HepG2 (cell line): ENCODE measurements around the gene INHBC. TPM values are rescaled to one million over a fixed set of nuclear protein-coding genes. Genes with fewer than 3 reads are reported as not detected.

Source experiments
- ATAC-seq: fragments of 200-7000 bp; cut with Tn5 transposase; 3 replicates; pipeline ENCODE4 v1.9.1; 2020; ENCODE audit warnings: mild to moderate bottlenecking, moderate library complexity
- BruUV-seq: library from RNA; stranded (reverse); fragments of 400-500 nt; replicated peaks from 2 replicates; lab custom pipeline; 2021; lab: Mats Ljungman, UMichigan
- CTCF ChIA-PET: fragments of 300-600 bp; formaldehyde crosslinking; extraction: SDS; loops from one replicate; lab custom pipeline; 2021; ENCODE audit warnings: low total read pairs, inconsistent platforms, low intra/inter-chr PET ratio; lab: Yijun Ruan, JAX
- POLR2A ChIA-PET: fragments of 350-600 bp; sonication (Branson Sonifier 250); formaldehyde crosslinking; loops from one replicate; lab custom pipeline; 2020; ENCODE audit warnings: antibody characterized with exemption, inconsistent platforms; lab: Yijun Ruan, JAX
- DNase-seq: peaks from one replicate; pipeline ENCODE4 v3.0.0-alpha.2; 2015; ENCODE audit warnings: low spot score
- FAIRE-seq: peaks from 3 replicates; lab custom pipeline; 2011; peaks lifted over from hg19 to GRCh38; lab: Jason Lieb, UNC
- H2AFZ ChIP-seq: one replicate; pipeline ENCODE4 v1.6.1; 2011; ENCODE audit warnings: low read length, inconsistent platforms
- H3K27ac ChIP-seq: fragments of 300-600 bp; 3 replicates; pipeline ENCODE4 v1.8.0; 2011; ENCODE audit warnings: mixed run types, mild to moderate bottlenecking, mixed read lengths, low read length, inconsistent platforms; ENCODE audit not compliant: insufficient read depth; ENCODE audit errors: extremely low read length
- H3K27me3 ChIP-seq, 2 experiments: fragments of 200-600 bp in 1 of 2; 2 replicates in 1 of 2; 3 replicates in 1 of 2; pipeline versions ENCODE4 v1.6.0 to v1.8.0; 2011; ENCODE audit warnings: low read length in 2 of 2, mild to moderate bottlenecking in 2 of 2, moderate library complexity in 2 of 2, inconsistent platforms in 1 of 2; ENCODE audit not compliant: insufficient read depth in 2 of 2, control insufficient read depth in 1 of 2
- H3K36me3 ChIP-seq, 2 experiments: fragments of 200-600 bp in 1 of 2; replicated peaks in 1 of 2; 2 replicates in 1 of 2; 3 replicates in 1 of 2; pipeline versions ENCODE4 v1.5.1 to v1.8.0; 2011; ENCODE audit warnings: low read length in 2 of 2, inconsistent platforms in 1 of 2; ENCODE audit not compliant: insufficient read depth in 2 of 2, control insufficient read depth in 1 of 2
- H3K4me1 ChIP-seq: 2 replicates; pipeline ENCODE4 v1.5.1; 2012; ENCODE audit warnings: low read length, inconsistent platforms; ENCODE audit not compliant: insufficient read depth
- H3K4me2 ChIP-seq: 2 replicates; pipeline ENCODE4 v1.6.0; 2011; ENCODE audit warnings: low read depth, low read length, inconsistent platforms
- H3K4me3 ChIP-seq, 3 experiments: fragments of 200-600 bp in 1 of 3; sonication (generic), shearing (Covaris generic) in 1 of 3; replicated peaks in 1 of 3; 2 replicates each; pipeline ENCODE4 v1.5.1; 2011 to 2016; ENCODE audit warnings: low read length in 3 of 3, inconsistent platforms in 2 of 3, low read depth in 2 of 3, mild to moderate bottlenecking in 2 of 3, control low read depth in 1 of 3, mixed read lengths in 1 of 3; ENCODE audit not compliant: insufficient read depth in 1 of 3
- H3K79me2 ChIP-seq: one replicate; pipeline ENCODE4 v1.6.1; 2011; ENCODE audit warnings: low read length, inconsistent platforms; ENCODE audit not compliant: insufficient read depth
- H3K9ac ChIP-seq: 2 replicates; pipeline ENCODE4 v1.6.0; 2011; ENCODE audit warnings: mild to moderate bottlenecking, low read depth, low read length, inconsistent platforms; ENCODE audit not compliant: insufficient read depth
- H3K9me3 ChIP-seq: 2 replicates; pipeline ENCODE4 v1.5.1; 2012; ENCODE audit warnings: mild to moderate bottlenecking, low read length
- H4K20me1 ChIP-seq: 2 replicates; pipeline ENCODE4 v1.6.0; 2011; ENCODE audit warnings: inconsistent platforms, mild to moderate bottlenecking, low read length, moderate library complexity; ENCODE audit not compliant: insufficient read depth
- EZH2 ChIP-seq: conservative IDR thresholded peaks from 2 replicates; pipeline ENCODE4 v1.6.1; 2012; ENCODE audit warnings: mild to moderate bottlenecking, low read depth, low read length, moderate library complexity
- HMGXB3 ChIP-seq: sonication (generic); formaldehyde crosslinking; IDR thresholded peaks from 2 replicates; pipeline ENCODE4 v1.4.0; 2020; ENCODE audit warnings: missing genetic modification reagents, borderline replicate concordance
- RNF219 ChIP-seq: sonication (generic); formaldehyde crosslinking; IDR thresholded peaks from 2 replicates; pipeline ENCODE4 v1.5.0; 2020; ENCODE audit warnings: mild to moderate bottlenecking, missing genetic modification reagents
- ZBTB7B ChIP-seq: sonication (generic); formaldehyde crosslinking; IDR thresholded peaks from 2 replicates; pipeline ENCODE4 v1.4.0; 2020; ENCODE audit warnings: missing genetic modification reagents
- whole genome bisulfite sequencing: methylation state at CpG from one replicate; pipeline ENCODE4 v1.1.6; 2017; ENCODE audit warnings: low lambda C conversion rate; 5-methylcytosine and 5-hydroxymethylcytosine counted together
- in situ Hi-C: cut with HindIII; loops from 2 replicates; pipeline ENCODE4 v1.10.0; 2017; ENCODE audit warnings: low pct_unique_long_range_greater_than_20kb; ENCODE audit not compliant: extremely low pct_ligation_motif_present
- intact Hi-C: fragments of 100-400 bp; cut with micrococcal nuclease; formaldehyde crosslinking; loops from one replicate; pipeline ENCODE4 v1.10.0; 2022; ENCODE audit not compliant: unreplicated experiment
- polyA plus RNA-seq, 8 experiments: library from polyadenylated mRNA; depleted of rRNA in 3 of 8; stranded (reverse) in 7 of 8; unstranded in 1 of 8; fragments of >200 nt; fragmentation: Illumina TruSeq in 4 of 8; extraction: Trizol in 4 of 8; gene quantifications; 2 replicates each; pipeline versions ENCODE4 v1.2.1 to v1.2.3, GENCODE V29; 2011 to 2016; ENCODE audit warnings: low read depth in 4 of 8, missing spikeins in 1 of 8, mixed read lengths in 1 of 8; ENCODE audit not compliant: insufficient read depth in 1 of 8
- total RNA-seq, 5 experiments: library from RNA; depleted of rRNA; stranded (reverse); fragments of >200 nt; fragmentation: Illumina TruSeq; extraction: Trizol; gene quantifications; 2 replicates each; pipeline ENCODE4 v1.2.3, GENCODE V29; 2016; ENCODE audit warnings: low read depth in 1 of 5
- TF ChIP-seq, protein P1 (sequence below): sonication (generic); formaldehyde crosslinking; IDR thresholded peaks from 2 replicates; pipeline ENCODE4 v1.5.1; 2020; ENCODE audit warnings: missing genetic modification reagents, mild to moderate bottlenecking, borderline replicate concordance

Gene INHBC
- total and polyA plus RNA-seq, 2 of the 13 experiments (the other 11 are each of a cell fraction or from before 2014, with no cell fraction given): 1.8 to 13.8 TPM

DNA sequence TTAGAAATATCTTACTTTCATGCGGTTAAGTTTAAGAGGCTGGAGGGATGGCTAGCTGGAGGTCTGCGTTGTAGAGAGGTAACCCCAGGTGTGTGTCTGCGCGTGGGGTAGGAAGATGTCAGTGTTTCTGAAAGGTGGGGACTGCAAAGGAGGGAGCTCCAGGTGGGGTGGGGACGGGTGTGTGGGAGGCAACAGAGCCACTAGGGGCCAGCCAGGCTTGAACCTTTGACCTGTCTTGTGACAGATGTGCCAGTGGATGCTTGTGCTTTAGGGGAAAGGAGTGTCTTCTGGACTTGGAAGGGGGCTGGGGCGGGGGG, 25.8 kb downstream of the INHBC start (continued):
- no peak for TF ChIP-seq RNF219 (CRISPR knock-in tag)

GRCh38 chr12:57460841-57461275, 26.3 kb downstream of the INHBC start:
- peaks cover 62% of the 10 kb centered on the region for H3K4me1 ChIP-seq
- peaks cover 0 to 26% of the 10 kb centered on the region in 2 experiments; a peak in 2 of 5 replicates for H3K27me3 ChIP-seq
- H3K9me3 ChIP-seq: no peaks in the 10 kb centered on the region
- H3K4me3 ChIP-seq: peak overlapping the region; percentile 53 to 94 (median 68)
- WGBS: 5% methylated on average over 7 of the region's 19 CpGs
- peak overlapping the region; percentile 99 for H3K4me2 ChIP-seq
- no peak for ATAC-seq
- no peaks in the 10 kb centered on the region for H4K20me1 ChIP-seq
- no peak for FAIRE-seq
- H2AFZ ChIP-seq: no peak overlapping the region
- POLR2A ChIA-PET: interaction anchor here (0.6 to 1.0 kb wide), 2 partner anchors 21 to 60 kb away, joined by 3 to 5 read pairs; no protein-coding TSS in a partner anchor
- CTCF ChIA-PET: interaction anchor here (0.5 kb wide), 1 partner anchor 180 kb away, joined by 3 read pairs; no protein-coding TSS in a partner anchor
- BruUV-seq: no TSS peak
- peak overlapping the region; percentile 34; the same call in 1 of the 2 replicates for H3K9ac ChIP-seq
- no peaks in the 10 kb centered on the region for H3K36me3 ChIP-seq
- in situ Hi-C loops (no loop called here), intact Hi-C loops (no loop called here)
- H3K79me2 ChIP-seq: peaks cover 10% of the 10 kb centered on the region
- TF ChIP-seq, protein P1, sequence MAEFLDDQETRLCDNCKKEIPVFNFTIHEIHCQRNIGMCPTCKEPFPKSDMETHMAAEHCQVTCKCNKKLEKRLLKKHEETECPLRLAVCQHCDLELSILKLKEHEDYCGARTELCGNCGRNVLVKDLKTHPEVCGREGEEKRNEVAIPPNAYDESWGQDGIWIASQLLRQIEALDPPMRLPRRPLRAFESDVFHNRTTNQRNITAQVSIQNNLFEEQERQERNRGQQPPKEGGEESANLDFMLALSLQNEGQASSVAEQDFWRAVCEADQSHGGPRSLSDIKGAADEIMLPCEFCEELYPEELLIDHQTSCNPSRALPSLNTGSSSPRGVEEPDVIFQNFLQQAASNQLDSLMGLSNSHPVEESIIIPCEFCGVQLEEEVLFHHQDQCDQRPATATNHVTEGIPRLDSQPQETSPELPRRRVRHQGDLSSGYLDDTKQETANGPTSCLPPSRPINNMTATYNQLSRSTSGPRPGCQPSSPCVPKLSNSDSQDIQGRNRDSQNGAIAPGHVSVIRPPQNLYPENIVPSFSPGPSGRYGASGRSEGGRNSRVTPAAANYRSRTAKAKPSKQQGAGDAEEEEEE: no peak
- TF ChIP-seq HMGXB3 (CRISPR knock-in tag) (no peak), EZH2 (0 out of 2 replicates have a peak, but pooled peaks have one; percentile 37), ZBTB7B (0 out of 2 replicates have a peak, but pooled peaks have one; percentile 39)
- no peak for DNase-seq
- no peak overlapping the region for H3K27ac ChIP-seq
